ENCODE data around the gene HHATL.

The HHATL gene

DNA sequence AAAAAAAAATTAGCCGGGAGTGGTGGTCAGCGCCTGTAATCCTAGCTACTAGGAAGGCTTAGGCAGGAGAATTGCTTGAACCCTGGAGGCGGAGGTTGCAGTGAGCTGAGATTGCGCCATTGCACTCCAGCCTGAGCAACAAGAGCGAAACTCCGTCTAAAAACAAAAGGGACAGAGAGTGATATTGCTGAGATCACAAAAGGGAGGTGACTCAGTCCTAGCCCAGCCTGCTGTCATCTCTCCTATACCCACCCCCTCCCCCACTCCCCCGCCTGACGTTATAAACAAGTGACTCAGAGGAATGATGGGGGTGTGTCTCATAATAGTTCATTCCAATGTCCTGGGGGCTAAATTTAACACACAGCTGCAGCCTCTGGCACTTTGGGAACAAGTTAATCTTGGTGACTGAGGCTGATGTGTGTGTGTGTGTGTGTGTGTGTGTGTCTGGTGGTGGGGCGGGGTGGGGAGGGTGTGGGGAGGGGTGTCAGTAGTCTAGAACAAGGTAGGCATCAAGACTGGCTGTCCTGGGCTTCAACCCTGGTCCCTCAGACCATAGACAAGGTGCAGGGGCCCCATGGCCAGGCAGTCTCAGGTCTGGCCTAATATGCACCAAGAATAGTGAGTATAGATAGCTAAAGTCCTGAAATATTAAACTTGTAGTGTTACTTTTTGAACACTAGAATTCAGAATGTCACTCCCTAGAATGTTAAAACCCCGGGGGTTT lies 18.6 kb downstream of the HHATL start:
- FAIRE-seq = no peak

DNA sequence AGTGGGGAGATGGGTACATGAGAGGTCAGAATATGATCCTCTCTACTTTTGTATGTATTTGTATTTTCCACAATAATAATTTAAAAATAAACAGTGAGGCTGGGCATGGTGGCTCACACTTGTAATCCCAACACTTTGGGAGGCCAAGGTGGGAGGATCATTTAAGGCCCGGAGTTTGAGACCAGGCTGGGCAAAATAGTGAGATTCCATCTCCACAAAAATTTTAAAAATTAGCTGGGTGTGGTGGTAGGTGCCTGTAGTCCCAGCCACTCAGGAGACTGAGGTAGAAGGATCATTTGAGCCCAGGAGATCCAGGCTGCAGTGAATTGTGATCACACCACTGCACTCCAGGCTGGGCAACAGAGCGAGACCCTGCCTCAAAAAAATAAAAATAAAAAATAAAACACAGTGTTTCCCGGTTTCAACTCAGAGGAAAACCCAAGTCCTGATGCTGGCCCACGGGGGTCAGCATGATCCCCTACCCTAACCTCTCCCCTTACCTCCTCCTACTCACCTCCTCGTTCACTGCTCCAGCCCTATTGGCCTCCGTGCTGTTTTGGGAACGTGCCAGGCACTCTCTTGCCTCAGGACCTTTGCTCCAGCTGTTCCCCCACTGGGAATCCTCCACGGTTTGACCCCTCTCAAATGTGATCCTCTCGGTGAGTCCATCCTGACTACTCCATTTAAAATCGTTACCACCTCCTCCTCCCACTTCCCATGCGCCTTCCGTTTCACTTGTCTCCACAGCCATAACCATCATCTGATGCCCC lies 20.1 kb downstream of the HHATL start:
- FAIRE-seq = no peak

DNA sequence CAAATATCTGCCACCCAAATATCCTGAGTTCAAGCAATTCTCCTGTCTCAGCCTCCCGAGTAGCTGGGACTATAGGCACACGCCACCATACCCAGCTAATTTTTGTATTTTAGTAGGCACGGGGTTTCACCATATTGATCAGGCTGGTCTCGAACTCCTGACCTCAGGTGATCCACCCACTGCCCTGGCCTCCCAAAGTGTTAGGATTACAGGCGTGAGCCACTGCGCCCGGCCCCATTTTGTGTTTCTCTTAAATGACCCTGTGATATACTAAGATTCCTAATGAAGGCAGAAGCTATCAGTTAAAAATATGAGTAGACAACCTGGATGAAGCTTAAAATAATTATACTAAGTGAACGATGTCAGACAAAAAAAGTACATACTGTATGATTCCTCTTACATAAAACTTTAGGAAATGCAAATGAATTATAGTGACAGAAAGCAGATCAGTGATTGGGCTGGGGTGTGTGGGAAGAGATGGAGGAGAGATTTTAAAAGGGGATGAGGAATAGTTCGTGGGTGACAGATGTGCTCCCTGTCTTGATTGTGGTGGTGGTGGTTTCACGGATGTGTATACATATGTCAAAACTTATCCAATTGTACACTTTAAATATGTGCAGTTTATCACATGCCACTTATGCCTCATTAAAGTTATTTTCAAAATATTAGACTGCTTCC lies 21.1 kb downstream of the HHATL start:
- FAIRE-seq = no peak

DNA sequence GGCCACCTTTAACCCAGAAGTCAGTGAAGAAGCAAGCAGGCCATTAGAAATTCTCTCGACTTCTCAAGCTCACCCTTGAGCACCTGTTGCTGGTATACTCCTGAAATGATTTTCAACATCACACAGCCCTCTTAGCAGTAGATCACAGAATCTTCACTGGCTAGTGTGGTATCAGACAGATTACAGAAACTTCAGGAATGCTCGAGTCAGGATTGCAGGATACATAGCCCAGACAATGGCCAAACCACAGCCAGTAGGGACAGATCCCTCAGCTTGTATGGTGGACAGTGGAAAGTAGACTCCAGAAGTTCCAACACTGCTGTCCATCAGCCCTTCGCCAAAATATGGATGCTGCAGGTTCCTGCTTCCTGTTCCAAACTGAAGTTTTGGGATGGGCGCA lies 21.8 kb downstream of the HHATL start:
- no peak for FAIRE-seq

DNA sequence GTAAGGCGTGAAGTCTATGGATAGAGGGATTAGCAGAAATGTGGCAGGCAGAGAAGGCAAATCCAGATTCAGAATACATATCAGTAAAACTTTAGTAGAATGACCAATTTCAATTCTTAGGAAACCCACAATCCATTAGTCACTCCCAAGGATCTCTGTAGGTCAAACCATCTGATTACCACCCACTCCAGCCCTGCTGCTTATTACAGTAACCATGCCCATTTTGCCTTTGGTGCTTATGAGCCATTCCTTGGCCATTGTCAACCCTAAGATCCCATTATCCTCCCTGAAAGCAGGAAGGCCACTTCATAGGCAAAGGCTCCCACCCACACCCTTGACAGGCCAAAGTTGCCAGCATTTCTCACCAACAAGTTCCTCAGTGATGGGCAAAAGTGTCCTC lies 22.3 kb downstream of the HHATL start:
- no peak for FAIRE-seq

DNA sequence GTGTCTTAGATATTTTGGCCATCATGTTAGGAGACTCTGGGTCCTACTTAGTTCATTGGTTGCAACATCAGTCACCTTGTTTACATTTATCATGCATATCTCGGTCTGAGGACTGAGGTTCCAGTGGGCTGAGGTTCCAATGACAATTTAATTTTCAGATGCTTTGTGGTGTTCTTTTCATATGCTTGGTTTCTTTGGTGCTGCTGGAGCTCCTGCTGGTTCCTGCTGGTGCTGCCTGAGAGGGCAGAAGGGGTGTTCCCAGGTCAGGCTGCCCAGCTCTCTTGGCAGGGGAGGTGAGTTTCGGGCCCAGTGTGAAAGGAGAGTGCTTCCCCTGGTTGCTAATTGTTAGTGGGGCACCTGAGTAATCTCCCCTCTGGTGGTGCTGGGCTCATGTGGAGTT lies 24.2 kb downstream of the HHATL start:
- no peak for FAIRE-seq

DNA sequence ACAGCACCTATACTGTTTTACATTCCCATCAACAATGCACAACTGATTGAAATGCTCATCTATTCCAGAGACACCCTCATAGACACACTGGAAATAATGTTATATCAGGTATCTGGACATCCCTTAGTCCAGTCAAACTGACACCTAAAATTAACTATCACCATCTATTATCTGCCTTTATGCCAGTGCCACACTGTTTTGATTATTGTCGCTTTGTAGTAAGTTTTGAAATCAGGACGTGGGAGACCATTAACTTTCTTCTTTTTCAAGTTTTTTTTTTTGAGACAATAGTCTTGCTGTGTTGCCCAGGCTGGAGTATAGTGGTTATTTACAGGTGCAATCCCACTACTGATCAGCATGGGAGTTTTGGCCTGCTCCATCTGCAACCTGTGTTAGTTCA lies 26.7 kb downstream of the HHATL start:
- FAIRE-seq = no peak

DNA sequence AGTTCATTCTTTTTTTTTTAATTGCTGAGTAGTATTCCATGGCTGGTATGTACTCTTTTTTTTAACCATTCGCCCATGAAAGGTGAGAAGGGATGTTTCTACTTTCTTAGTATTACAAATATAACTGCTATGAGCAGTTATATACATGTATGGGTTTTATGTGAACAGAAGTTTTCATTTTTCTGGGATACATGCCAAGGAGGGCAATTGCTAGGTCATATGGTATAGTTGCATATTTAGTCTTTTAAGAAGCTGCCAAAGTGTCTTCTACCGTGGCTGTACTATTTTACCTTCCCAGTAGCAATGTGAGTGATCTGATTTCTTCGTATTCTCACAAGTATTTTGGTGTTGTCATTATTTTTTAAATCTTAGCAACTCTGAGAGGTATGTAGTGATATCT lies 28.5 kb downstream of the HHATL start:
- no peak for FAIRE-seq

DNA sequence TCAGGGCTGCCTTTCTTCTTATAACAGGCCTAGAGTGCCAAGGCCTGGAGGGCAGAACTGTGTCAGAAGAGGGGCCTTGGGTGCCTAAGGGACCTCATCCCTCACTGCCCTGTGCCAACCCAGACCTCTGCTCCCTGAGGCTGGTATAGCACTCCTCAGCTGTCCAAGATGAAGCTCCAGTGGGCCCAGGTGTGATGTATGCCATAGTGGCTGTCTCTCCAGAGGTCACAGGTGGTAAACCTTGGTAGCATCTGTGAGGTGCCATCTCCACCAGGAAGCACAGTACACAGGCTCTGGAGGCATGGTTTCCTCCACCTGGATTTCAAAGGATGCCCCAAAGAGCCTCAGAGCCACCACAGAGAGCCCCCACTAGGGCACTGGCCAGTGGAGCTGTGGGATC lies 29.5 kb downstream of the HHATL start:
- no peak for FAIRE-seq

DNA sequence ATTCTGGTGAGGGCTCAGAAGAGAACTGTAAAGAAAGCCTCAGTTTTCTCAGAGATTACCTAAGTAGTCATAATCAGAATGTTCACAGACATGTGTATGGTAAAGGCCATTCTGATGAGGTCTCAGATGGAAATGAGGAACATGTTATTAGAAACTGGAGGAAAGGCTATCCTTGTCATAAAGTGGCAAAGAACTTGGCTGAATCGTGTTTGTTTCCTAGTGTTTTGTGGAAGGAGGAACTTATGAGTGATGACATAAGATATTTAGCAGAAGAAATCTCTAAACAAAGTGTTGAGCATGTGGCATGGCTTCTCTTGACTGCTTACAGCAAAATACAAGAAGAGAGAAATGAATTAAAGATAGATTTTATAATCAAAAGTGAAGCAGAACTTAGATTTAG lies 30.1 kb downstream of the HHATL start:
- no peak for FAIRE-seq

DNA sequence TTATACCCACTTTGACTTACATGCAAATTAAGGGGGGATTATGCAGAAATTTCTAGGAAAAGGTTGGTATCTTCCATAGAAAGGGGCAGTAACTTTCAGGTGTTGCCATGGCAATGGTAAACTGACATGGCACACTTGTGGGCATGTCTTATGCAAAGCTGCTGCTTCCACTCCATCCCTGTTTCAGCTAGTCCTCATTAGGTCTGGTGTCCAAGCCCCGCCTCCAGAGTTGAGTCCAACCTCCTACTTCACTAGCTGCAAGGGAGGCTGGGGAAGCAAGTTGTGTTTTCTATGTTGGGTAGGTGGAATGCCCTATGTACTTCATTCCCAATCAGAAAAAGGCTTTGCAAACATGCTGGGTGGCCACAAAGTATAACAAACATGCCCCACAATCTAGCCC lies 31.9 kb downstream of the HHATL start:
- no peak for FAIRE-seq

DNA sequence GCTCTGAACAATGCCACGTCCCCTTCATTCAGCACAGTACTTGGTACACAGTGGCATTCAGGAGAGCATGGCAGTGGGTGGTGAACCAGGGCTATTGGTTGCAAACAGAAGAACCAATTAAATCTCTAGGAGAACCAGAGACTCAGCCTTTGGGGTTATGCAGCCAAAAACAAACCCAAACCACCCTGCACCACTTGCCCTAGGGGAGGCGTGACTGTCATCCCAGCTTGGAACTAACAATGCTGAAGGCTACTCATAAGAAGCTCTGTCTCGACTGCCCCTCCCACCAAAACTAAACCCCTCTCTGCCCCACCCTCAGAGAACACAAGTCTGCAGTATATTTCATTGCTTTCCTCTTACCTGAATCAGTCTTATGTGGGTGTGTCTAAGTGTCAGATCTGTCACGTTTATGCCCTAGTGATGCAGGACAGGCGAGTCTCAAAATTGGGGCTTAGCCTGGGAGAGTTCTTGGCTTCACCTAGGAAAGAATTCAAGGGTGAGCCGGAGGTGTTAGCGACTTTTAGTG lies 32.5 kb downstream of the HHATL start:
- no peak for FAIRE-seq

DNA sequence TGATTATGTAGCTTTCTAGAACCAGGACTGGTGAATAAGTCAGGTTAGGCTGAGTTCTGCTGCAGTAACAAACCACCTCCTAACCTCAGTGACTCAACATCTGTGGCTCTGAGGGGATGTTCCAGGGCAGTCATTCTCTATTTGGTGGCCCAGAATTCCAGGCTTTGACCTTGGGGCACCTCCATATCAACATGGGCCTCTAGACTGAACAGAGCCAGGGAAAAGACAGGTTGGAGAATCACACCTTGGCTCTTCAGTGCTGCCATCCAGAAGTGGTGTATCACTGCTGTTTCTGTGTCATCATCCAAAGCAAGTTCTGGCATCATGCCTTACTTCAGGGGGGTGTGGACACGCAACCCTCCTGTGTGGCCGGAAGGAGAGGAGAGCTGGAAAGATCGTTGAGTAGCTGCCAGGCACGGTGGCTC lies 33.8 kb downstream of the HHATL start:
- no peak for FAIRE-seq

DNA sequence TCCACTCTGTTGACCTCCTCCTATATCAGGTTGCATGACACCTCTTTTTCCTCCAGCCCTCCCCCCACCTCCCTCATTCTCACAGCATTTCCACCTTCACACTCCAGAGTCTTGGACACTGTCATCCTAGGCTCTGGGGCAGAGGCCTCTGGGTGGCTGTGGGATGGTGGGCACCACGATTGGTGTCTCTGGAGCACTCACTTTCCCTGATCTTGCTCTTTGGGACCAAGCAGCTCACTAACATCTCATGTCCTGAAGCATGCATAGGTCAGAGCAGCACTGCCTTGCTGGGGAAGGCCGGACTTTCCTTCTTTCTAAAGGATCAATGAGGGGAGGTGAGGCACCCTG lies 34.2 kb downstream of the HHATL start:
- no peak for FAIRE-seq

DNA sequence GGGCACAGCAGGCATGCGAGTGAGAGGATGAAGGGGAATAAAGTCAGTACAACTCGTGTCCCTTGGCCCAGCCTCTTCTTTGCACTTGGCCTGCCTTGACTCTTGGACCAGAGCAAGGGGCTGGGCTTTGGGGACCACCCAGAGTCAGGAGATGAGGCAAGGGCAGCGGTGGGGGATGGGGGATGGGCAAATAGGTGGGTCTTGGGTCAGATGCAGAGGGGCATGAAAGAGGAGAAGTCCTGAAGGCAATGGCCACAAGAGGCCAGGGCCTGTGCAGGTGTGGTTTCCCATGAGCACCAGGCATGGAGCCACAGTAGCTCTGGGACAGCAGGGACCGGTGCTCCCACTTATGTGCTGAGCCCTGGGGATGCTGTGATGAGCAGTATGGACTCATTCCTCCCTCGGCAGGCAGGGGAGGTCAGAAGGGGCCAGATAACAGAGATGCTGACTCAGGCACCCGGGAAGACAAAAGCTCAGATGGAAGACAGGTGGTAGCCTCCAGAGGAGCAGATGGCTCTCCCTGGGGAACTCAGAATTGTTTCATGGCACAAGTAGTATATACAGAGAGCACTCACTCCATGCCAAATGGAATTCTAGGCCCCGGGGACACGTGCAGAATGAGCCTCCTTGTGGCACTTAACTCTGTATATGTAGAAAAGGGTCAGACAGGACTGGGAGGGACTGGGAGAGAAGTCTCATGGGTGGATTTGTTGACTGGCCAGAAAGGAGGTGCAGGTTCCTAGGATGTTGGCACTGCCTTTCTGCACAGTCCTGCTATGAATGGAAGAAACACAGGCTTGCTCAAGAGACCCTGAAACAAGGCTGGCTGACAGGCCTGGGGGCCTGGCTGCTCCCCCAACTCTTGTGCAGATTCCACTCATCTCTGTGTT lies 34.8 kb downstream of the HHATL start:
- no peak for FAIRE-seq

DNA sequence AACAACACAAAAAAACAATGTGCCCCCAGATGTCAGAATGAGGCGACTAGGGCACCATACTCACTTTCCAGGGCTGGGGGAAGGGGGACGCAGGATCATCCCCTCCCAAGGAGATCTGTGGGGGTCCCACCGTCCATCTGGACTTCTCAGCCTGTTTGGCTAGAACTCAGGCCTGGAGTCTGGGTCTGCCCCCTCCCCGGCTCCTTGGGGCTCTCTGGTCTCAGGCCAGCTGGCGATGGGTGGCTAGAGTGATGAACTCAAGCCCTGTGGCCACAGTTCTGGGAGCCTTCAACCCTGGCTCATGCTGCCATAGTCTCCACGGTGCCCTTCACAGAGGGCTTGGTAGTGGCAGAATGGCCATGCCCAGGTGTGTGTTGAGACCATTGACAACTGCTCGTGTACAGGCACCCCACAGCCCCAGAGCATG lies 35.5 kb downstream of the HHATL start:
- FAIRE-seq = no peak

DNA sequence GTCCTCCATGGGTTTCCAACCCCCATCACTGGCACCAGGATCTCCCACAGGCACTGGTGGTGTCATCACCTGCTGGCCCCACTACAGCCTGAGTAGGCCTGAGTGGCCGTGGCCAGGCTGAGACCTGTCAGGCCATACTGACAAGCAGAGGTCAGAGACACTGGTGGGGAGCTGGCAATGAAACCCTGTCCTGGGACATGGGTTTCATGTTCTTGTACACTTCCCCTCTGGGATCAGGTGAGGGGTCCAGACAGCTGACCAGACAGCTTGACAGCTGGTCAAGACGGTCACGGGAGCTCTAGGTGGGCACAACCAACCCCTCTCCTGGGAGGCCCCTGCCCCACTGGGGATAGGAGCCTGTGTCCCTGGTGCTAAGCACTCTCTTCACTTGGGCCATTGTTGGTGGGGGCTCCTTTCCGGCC lies 36.0 kb downstream of the HHATL start:
- no peak for FAIRE-seq

DNA sequence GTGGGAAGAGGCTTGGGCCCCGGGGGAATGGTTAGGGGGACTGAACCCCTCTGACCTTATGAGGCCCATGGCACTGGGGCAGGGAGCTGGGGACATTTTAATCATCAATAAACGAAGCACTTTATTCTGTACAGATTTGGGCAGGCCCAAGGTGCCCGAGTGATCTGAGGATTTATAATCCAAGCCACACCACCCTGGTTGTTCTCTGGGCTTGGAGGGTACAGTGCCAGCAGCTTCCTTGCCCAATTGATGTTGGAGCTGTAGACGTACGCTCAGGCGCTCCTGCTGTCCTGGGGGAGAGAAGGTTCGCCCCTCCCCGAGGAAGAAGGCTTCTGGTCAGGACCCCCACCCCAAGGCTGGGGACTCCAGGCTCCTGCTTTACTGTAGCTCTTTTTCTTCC lies 36.6 kb downstream of the HHATL start:
- no peak for FAIRE-seq

DNA sequence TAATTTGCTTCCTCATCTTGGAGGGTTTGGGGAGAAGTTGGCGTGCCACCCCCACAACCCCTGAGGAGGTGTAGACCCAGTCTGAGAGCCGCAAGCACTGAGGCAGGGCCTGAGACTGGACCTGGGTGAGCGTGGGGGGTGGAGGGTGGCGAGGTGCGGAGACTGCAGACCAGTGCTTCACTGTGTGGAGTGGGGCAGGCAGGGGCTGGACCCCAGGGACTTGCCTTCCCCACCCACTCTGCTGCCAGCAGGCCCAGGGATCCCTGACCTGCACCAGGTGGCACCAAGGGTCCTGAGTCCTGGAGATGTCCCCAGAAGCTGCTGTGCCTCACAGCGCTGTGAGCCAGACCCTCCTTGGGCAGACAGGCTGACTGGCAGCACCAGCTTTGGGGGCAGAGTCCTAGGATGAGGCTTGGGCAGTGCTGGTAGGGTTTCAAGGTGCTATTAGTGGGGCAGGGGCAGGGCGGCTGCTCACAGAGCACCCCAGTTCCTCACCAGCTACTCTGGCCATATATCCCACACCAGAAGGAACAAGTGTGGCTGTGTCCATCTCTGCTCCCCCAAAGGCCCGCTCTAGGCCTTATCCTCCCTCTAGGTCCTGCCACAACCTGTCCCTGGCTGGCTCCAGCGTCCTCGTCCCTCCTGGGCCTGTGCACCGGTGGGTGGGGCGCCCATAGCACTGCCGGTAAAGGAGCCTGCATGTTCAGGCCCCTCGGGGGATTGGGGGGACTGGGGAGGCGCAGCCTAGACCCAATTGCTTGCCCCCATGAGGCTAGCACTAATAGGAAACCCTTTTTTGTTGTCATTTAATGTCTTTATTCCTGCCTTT lies 37.3 kb downstream of the HHATL start:
- no peak for FAIRE-seq

DNA sequence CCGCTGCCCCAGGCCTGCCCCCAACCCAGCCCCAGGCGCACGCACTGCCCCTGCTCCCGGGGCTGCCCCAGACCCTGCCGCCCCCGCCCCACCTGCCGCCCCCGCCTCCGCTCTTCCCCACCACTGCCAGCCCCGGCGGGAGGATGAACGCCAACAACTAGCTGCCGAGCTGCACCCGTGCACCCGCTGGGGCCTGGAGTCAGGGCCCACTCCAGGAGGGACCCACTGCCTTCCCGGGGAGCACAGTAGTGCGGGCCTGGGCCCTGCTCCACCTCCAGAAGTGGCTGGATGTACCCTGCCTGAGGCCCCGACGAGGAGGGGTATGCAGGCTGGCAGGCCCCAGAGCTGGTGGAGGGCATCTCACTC lies 38.2 kb downstream of the HHATL start:
- no peak for FAIRE-seq

DNA sequence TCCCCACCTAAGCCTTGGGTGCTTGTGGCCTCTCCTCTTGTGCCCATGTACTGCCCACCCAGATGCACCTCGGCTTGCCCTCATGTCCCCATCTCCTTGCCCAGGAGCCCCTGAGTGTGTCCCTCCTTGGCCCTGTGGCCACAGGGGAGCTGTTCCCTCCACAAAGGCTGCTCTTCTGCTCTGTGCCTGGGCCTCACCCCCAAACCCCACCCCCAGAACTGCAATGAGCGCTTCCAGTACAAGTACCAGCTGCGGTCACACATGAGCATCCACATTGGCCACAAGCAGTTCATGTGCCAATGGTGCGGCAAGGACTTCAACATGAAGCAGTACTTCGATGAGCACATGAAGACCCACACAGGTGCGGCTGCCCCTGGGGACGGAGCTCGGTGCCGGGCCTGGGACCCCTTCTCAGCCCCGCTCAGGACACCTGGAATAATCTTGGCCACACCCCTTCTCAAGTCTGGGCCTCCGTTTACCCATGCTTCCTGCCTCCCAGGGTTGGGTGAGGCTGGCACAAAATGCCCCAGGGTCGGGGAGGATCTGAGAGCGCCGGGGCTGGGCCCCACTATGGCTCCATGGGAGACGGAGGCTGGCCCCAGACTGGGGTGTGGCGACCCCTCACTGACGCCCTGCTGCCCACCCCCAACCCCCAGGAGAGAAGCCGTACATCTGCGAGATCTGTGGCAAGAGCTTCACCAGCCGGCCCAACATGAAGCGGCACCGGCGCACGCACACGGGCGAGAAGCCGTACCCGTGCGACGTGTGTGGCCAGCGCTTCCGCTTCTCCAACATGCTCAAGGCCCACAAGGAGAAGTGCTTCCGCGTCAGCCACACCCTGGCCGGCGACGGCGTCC lies 38.8 kb downstream of the HHATL start:
- no peak for FAIRE-seq

All from colon (tissue), 2 donors.